ENCODE measurements around the gene TEX9. TPM values are rescaled to one million over a fixed set of nuclear protein-coding genes. Genes with fewer than 3 reads are reported as not detected.
A peak's percentile ranks its signal among the peaks of the same experiment; 100 is the strongest.
"Not testable (repeated sequence)": the region's sequence is repeated elsewhere in the genome, so short reads cannot be mapped to it uniquely, and the experiment has no call there.

Gene TEX9
- total RNA-seq, 1 donor from 2014 or later = 7.0 TPM

DNA sequence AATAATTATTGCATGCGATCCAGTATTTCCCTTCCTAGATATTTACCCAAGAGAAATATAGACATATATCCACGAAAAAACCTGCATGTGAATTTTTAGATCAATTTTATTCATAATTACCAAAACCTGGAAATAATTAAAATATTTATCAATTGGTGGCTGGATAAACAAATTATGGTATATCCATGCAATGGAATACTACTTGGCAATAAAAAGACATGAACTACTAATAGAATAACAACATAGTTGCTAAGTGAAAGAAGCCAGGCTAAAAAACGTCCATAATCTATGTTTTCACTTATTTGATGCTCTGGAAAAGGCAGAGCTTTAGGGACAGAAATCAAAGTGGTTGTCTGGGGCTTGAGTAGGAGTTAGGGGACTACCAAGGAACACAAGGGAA lies 20.7 kb downstream of the TEX9 start:
- DNase-seq (no peak), ATAC-seq (no peak)
- Histone ChIP-seq H3K4me1 (no peaks in the 10 kb centered on the region), H3K27ac (no peak overlapping the region), H3K36me3 (no peaks in the 10 kb centered on the region), H3K9me3 (no peaks in the 10 kb centered on the region), H3K27me3 (no peaks in the 10 kb centered on the region), H3K4me3 (no peak overlapping the region)
- TF ChIP-seq, protein P1, sequence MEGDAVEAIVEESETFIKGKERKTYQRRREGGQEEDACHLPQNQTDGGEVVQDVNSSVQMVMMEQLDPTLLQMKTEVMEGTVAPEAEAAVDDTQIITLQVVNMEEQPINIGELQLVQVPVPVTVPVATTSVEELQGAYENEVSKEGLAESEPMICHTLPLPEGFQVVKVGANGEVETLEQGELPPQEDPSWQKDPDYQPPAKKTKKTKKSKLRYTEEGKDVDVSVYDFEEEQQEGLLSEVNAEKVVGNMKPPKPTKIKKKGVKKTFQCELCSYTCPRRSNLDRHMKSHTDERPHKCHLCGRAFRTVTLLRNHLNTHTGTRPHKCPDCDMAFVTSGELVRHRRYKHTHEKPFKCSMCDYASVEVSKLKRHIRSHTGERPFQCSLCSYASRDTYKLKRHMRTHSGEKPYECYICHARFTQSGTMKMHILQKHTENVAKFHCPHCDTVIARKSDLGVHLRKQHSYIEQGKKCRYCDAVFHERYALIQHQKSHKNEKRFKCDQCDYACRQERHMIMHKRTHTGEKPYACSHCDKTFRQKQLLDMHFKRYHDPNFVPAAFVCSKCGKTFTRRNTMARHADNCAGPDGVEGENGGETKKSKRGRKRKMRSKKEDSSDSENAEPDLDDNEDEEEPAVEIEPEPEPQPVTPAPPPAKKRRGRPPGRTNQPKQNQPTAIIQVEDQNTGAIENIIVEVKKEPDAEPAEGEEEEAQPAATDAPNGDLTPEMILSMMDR (IDR thresholded peaks at IDR 0.05) = no peak
- intact Hi-C loops (cut with DNase I) = no loop called here

DNA sequence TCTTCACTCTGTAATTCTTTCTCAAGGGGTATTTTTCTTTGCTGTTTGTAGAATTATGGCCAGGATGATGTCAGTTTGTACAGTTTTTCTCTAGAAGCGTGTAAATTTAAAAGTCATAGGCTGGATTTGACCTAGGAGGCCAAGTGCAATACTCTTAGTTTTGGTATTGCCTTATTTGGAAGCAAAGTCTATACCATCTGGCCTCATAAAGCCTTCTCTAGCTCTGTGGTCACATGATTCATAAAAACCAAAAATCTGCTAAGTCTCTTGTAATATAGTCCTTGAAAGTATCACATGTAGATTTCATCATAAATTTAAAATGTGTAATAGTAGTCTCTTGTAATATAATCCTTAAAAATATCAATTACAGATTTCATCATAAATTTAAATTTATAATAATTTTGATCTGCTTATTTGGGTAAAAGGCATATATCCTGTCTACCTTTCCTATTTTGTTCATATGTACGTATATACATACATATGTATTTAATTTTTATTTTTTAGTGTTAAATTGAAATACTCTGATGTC lies 25.6 kb downstream of the TEX9 start:
- TF ChIP-seq, protein P1 (IDR thresholded peaks at IDR 0.05) = no peak
- Histone ChIP-seq H3K27ac (no peak overlapping the region), H3K27me3 (no peaks in the 10 kb centered on the region), H3K4me3 (no peak overlapping the region), H3K9me3 (no peaks in the 10 kb centered on the region), H3K36me3 (no peaks in the 10 kb centered on the region), H3K4me1 (no peaks in the 10 kb centered on the region)
- intact Hi-C loops (cut with DNase I) = no loop called here
- ATAC-seq (no peak), DNase-seq (no peak)

DNA sequence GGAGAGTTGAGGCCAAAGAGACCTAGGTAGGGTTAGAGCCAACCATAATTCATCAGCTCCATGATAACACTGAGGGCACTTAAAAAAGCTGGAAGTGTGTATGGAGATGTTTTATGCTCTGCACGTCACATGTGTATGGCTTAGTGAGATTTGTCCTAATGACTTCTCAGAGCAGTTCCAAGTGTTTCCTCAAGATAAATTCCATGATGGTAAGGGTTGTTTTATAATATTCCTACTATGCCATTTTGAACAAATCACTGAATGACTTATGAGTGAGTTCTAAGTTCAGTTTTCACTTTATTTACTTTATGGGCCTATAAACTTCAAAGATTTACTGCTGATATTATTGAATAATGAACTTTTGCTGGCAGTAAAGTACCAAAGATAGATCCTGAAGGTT lies 28.1 kb downstream of the TEX9 start:
- Histone ChIP-seq H3K36me3 (no peaks in the 10 kb centered on the region), H3K27me3 (no peaks in the 10 kb centered on the region), H3K4me1 (no peaks in the 10 kb centered on the region), H3K4me3 (no peak overlapping the region), H3K27ac (no peak overlapping the region), H3K9me3 (no peaks in the 10 kb centered on the region)
- ATAC-seq = no peak
- intact Hi-C loops (cut with DNase I) = no loop called here
- TF ChIP-seq, protein P1 (IDR thresholded peaks at IDR 0.05) = no peak
- DNase-seq = no peak

DNA sequence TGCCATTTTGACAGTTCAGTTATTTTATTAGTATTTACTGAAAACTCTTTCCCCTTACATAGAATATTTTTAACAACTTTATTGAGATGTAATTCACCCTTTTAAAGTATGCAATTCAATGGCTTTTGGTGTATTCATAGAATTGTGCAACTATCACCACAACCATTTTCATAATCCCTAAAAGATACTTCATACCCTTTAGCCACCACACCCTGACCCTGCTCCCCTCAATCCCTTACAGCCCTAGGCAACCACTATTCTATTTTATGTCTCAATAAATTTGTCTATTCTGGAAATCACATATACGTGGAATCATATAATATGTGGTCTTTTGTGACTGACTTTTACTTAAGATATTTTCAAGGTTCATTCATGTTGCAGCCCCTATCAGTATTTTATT lies 29.7 kb downstream of the TEX9 start:
- TF ChIP-seq, protein P1 (IDR thresholded peaks at IDR 0.05) = no peak
- intact Hi-C loops (cut with DNase I) = no loop called here
- Histone ChIP-seq H3K4me1 (no peaks in the 10 kb centered on the region), H3K4me3 (no peak overlapping the region), H3K27me3 (no peaks in the 10 kb centered on the region), H3K36me3 (no peaks in the 10 kb centered on the region), H3K27ac (no peak overlapping the region), H3K9me3 (no peaks in the 10 kb centered on the region)
- no peak for DNase-seq
- no peak for ATAC-seq

DNA sequence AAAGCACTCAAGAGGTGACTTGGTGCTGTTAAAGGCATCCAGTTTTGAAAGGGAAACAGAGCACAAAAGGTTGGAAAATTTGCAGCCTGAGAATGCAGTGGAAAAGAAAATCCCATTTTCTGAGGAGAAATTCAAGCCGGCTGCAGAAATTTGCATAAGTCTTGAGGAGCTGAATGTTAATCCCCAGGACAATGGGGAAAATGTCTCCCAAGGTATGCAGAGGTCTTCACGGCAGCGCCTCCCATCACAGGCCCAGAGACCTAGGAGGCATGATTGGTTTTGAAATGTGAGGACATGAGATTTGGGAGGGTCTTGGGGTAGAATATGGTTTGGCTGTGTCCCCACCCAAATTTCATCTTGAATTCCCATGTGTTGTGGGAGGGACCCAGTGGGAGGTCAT lies 32.1 kb downstream of the TEX9 start:
- ATAC-seq; H3K9me3 ChIP-seq; H3K4me1 ChIP-seq; intact Hi-C loops (cut with DNase I); H3K27ac ChIP-seq; DNase-seq; H3K36me3 ChIP-seq; H3K4me3 ChIP-seq; H3K27me3 ChIP-seq: not testable (repeated sequence)

DNA sequence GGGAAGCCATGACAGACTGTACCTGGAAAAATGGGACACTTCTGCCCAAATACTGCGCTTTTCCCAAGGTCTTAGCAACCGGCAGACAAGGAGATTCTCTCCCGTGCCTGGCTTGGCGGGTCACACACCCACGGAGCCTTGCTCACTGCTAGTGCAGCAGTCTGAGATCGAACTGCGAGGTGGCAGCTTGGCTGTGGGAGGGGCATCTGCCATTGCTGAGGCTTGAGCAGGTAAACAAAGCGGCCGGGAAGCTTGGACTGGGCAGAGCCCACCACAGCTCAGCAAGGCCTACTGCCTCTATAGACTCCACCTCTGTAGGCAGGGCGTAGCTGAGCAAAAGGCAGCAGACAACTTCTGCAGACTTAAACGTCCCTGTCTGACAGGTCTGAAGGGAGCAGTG lies 34.0 kb downstream of the TEX9 start:
- H3K4me3 ChIP-seq; H3K27me3 ChIP-seq; H3K36me3 ChIP-seq; ATAC-seq; intact Hi-C loops (cut with DNase I); H3K27ac ChIP-seq; H3K9me3 ChIP-seq; H3K4me1 ChIP-seq: not testable (repeated sequence)
- DNase-seq = peak; percentile 46

DNA sequence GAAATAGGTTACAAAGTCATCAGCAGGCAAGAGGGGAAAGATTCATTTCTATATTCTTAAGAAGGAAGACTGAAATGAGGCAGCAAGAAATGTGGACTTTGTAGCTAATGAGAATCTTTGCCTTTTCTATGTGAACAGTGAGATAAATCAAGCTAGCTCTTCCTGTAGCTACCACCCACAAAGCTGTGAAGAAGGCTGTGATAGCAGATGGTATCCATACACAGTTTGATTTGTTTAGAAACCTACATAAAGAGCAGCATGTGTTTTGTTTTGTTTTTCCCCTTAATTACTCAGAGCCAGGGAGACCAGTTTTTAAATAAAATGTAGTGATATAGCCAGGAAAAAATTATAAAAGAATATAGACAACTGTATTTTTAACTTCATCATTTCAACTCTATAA lies 45.5 kb downstream of the TEX9 start:
- intact Hi-C loops (cut with DNase I) = no loop called here
- H3K27me3 ChIP-seq = no peaks in the 10 kb centered on the region
- H3K36me3 ChIP-seq = no peaks in the 10 kb centered on the region
- no peak for DNase-seq
- no peak overlapping the region for H3K4me3 ChIP-seq
- TF ChIP-seq, protein P1 (IDR thresholded peaks at IDR 0.05) = no peak
- no peaks in the 10 kb centered on the region for H3K9me3 ChIP-seq
- no peak overlapping the region for H3K27ac ChIP-seq
- H3K4me1 ChIP-seq = no peaks in the 10 kb centered on the region
- ATAC-seq = no peak

Data from upper lobe of right lung (tissue), 1 donor.